NOMO-1 (cell line): ENCODE data around the gene ZDHHC5.
A peak's percentile ranks its signal among the peaks of the same experiment; 100 is the strongest.
"Not testable (repeated sequence)": the region's sequence is repeated elsewhere in the genome, so short reads cannot be mapped to it uniquely, and the experiment has no call there.

Source experiments
- DNase-seq, 2 experiments: peaks; one replicate each; lab custom pipeline; 2025; ENCODE audit not compliant: unreplicated experiment in 2 of 2; lab: John Stamatoyannopoulos, UW

ZDHHC5 gene

GRCh38 chr11:57663975-57664374, 3.9 kb upstream of the ZDHHC5 start:
- no peak for DNase-seq

DNA sequence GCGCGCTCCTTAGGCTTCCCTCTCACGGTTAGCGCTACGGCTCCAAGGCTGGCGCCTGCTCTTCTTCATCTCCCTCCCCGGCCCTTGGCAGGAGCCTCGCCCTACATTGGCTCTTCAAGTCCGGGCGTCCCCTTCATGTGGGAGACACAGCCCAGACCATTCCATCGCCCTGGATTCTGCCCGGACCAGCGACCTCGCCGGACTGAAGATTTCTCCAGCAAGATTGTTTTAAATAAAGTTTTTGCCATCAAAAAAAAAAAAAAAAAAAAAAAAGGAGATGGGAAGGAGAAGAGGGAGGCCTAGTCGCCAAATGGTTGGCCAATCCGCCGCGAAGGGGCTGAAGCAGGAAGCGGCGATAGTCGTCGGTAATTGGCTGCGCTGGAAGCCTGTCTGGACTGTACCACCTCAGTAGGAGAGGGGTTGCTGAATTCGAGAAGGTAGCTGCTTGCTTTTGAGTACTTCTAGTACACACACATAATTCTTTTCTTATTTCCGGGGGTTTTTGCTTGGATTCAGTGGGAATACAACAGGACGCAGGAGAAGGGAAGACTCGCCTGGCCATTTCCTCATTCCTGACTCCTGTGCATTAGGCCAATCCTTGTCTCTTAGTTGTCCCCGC, 688 bp upstream of the ZDHHC5 start:
- peak; percentile 93 to 99 for DNase-seq

- peak; percentile 37 to 40 for DNase-seq
These were observed 494 bp downstream of the ZDHHC5 start for GRCh38 chr11:57668434-57668782.

GRCh38 chr11:57674251-57674650, 6.3 kb downstream of the ZDHHC5 start:
- no peak for DNase-seq

DNA sequence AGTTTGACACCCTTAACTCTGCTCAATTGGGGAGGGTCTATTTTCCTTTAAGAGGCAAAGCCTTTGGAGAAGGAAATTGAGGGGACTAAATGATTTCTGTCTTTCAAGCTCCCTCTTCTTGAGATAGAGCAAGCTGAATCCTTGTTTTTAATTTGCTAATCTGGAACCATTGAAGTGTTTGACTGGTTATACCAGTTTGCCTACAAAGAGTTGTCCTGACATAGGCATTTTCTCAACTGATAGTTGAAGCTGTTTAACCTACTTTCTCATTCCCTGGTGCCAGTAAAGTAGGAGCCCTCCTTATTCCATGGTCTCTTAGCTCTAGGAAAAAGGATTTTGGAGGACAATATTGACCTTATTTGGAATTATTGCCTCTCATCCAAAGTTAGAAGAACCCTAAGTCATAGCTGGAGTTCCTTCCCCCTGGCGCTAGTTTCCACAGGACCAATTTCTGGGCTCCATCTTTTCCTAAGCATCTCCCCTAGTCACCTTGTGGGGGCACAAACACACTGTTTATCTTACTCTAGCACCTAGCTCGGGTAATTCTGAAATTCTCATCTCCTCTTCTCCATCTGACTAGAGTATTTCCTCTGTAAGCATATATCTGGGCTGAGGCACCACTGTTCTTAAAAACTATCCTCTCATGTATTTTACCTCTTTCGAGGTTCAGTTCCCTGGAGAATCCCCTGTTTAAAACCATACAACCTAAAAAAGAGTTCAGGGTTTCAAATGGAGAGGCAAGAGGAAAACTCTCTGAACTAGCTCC, 7.4 kb downstream of the ZDHHC5 start:
- no peak for DNase-seq

DNA sequence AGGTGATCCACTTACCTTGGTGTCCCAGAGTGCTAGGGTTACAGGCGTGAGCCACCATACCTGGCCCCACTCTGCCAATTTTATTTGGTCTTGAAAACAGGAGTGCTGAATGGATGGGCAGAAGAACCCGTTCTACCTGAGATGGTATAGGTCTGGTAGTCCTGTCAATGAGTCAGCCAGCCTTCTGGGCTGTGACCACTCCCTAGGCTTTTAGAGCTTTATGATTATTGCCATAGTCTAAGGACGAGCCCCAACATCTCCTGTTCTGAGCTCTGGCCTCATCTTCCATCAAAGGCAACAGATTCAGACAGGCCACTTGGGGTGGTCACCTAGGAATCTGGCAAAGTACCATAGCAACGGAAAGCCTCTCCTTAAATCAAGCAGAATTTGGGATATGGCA, 11.5 kb downstream of the ZDHHC5 start:
- no peak for DNase-seq

DNA sequence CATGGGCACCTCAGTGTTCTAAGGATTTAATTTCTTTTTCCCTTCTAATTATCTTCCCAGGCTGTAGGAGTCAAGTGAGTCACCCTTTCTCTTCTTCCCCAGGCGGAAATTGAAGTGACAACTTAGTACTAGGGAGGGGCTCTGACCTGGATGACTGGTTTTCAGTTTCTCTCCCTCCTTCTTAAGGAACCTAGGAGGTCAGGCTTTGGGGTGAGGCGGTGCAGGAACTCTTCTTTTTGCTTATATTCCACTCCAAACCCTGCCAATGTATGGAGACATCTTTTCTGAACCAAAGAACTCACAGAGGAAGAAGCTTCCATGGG, 12.6 kb downstream of the ZDHHC5 start:
- DNase-seq: no peak

- DNase-seq: no peak
These were observed 13.3 kb downstream of the ZDHHC5 start for GRCh38 chr11:57681168-57681567.

DNA sequence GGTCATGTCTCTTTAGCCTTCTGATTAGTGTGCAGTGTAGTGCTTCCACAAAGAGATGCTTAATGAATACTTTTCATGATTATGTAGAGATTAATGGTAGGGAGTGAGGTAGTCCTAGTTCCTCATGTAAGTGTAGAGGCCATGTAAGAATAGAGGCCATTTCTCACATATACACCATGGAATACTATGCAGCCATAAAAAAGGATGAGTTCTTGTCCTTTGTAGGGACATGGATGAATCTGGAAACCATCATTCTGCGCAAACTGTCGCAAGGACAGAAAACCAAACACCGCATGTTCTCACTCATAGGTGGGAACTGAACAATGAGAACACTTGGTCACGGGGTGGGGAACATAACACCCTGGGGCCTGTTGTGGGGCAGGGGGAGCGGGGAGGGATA, 22.6 kb downstream of the ZDHHC5 start:
- DNase-seq: not testable (repeated sequence)

DNA sequence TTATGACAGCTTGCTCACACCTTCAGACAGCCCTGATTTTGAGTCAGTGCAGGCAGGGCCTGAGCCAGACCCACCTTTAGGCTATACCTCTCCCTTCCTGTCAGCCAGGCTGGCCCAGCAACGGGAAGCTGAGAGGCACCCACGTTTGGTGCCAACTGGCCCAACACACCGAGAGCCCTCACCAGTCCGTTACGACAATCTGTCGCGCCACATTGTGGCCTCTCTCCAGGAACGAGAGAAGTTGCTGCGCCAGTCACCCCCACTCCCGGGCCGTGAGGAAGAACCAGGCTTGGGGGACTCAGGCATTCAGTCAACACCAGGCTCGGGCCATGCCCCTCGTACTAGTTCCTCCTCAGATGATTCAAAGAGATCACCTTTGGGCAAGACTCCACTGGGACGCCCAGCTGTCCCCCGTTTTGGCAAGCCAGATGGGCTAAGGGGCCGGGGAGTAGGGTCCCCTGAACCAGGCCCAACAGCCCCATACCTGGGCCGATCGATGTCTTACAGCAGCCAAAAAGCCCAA, 31.0 kb downstream of the ZDHHC5 start:
- DNase-seq: no peak

- no peak for DNase-seq
These were observed 31.9 kb downstream of the ZDHHC5 start for GRCh38 chr11:57699813-57700212.

DNA sequence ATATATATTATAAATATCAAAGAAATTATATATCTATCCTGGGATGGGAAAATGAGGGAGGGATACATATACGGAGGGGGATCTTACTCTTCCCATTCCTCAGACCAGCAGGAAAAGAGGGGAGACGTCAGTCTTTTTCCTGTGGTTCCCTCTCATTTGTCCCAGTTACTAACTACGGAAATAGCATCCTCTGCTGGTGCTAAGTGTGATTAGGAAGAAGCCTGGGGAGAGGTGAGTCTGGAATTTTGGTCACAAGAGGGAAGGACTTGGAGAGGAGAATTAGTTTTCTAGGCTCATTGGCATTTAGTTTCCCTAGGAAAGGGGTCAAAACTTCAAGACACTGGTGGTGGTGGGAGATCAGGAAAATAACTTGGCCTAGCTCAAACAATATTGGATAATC, 32.5 kb downstream of the ZDHHC5 start:
- DNase-seq: no peak

DNA sequence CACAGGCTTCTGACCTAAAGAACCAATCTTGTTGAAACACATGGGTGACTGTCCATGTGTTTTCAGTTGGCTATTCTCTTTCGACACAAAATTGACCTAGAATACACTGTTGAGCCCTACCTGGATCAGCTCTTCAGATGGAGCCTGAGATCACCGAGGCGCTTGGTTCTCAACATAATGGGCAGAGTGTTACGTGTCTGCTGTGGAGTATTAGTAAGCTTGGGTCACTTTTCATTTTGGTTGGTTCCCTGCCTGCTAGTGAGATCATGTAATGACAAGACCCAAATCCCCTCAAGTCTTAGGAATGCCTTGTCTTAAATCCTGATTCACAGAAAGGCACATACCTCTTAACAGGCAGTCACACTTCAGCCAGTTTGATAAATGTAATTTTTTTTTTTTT, 35.4 kb downstream of the ZDHHC5 start:
- no peak for DNase-seq

- DNase-seq: no peak
These were observed 37.0 kb downstream of the ZDHHC5 start for GRCh38 chr11:57704932-57705331.

- DNase-seq: not testable (repeated sequence)
These were observed 37.5 kb downstream of the ZDHHC5 start for GRCh38 chr11:57705432-57705831.

GRCh38 chr11:57709802-57710367, 42.0 kb downstream of the ZDHHC5 start:
- DNase-seq: no peak

GRCh38 chr11:57711414-57712255, 43.7 kb downstream of the ZDHHC5 start, which contains the start of gene MED19:
TSS of gene MED19 (minus strand) at chr11:57712215. CDS start at chr11:57712179, 36 bp downstream.
- DNase-seq: peak; percentile 64 to 66

DNA sequence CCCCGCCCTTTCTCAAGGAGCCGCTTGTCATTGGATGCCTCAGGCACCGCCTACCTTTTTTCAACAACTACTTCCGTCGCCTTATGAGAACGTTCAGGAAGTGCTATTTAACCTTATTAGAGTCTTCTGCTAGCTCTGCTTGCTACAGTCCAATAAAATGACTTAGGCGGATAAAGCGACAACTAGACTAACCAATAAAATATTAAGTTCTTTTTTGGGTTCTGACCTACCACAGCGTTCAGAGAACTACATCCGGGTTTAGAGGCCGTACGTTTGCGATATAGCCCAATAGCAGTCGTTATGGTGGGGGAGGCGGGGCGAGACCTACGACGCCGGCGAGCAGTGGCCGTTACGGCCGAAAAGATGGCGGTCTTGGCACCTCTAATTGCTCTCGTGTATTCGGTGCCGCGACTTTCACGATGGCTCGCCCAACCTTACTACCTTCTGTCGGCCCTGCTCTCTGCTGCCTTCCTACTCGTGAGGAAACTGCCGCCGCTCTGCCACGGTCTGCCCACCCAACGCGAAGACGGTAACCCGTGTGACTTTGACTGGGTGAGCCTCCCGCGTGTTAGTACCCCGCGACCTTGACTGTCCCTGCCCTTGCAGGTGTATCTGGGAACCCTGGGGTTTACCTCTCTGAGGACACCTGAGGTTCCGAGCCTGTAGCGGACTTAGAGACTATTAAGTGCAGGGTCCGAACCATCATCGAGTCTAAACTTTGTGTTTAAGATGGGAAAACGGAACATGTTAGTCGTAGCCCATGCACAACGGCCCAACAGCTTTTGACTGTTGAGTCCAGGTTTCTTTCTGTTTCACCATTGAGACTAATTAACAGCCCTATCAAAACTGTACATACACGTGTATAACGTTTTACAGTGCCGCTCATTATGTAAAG, 44.6 kb downstream of the ZDHHC5 start, which contains the start of gene TMX2:
TSS of gene TMX2 (plus strand) at position 338 of the 895 bp plus-strand sequence. CDS start at position 364, 26 bp downstream.
- peak; percentile 99 to 100 for DNase-seq

DNA sequence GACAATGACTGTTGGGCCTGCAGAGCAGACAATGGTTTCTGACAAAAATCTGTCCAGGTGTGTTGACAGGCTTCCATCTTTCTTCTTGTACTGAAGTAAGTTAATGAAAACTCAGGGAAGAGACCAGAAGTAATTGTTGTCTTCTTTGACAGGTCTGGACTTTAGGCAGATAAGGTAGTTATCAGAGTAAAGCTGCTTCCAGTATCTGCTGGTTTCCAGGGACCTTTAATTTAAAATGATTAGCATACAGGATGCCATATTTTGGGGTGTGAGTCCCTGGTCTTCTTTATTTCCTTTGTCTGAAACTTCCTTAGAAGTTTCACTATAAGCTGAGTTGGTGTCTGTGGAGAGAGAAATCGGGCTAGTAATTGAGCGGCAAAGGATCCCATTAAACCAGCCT, 45.9 kb downstream of the ZDHHC5 start:
- DNase-seq: no peak

DNA sequence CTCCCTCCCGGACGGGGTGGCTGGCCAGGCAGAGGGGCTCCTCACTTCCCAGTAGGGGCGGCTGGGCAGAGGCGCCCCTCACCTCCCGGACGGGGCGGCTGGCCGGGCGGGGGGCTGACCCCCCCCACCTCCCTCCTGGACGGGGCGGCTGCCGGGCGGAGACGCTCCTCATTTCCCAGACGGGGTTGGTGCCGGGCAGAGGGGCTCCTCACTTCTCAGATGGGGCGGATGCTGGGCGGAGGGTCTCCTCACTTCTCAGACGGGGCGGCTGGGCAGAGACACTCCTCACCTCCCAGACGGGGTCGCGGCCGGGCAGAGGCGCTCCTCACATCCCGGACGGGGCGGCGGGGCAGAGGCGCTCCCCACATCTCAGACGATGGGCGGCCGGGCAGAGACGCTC, 48.8 kb downstream of the ZDHHC5 start:
- DNase-seq: not testable (repeated sequence)
